HG03558 (cell line): Measurements from ENCODE around the gene ZNF823.

Source experiments
- ATAC-seq: cut with Tn5 transposase; IDR thresholded peaks from one replicate; pipeline ENCODE4 v1.9.1; 2021; ENCODE audit warnings: moderate number of reproducible peaks; ENCODE audit not compliant: unreplicated experiment; ENCODE audit errors: extremely low read depth

The ZNF823 gene

DNA sequence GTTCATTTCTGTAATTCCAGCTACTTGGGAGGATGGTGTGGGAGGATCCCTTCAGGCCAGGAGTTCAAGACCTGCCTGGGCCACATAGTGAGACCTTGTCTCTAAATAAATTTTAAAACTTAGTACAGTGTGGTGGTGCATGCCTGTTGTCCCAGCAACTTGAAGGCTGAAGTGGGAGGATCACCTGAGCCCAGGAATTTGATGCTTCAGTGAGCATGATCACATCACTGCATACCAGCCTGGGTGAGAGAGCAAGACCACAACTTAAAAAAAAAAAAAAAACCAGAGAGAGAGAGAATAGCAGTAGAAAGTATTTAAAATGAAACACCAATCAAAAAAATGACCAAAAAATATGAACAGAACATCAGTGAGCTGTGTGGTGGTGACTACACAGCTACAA is 7.1 kb upstream of the ZNF823 start:
- ATAC-seq, result no peak

DNA sequence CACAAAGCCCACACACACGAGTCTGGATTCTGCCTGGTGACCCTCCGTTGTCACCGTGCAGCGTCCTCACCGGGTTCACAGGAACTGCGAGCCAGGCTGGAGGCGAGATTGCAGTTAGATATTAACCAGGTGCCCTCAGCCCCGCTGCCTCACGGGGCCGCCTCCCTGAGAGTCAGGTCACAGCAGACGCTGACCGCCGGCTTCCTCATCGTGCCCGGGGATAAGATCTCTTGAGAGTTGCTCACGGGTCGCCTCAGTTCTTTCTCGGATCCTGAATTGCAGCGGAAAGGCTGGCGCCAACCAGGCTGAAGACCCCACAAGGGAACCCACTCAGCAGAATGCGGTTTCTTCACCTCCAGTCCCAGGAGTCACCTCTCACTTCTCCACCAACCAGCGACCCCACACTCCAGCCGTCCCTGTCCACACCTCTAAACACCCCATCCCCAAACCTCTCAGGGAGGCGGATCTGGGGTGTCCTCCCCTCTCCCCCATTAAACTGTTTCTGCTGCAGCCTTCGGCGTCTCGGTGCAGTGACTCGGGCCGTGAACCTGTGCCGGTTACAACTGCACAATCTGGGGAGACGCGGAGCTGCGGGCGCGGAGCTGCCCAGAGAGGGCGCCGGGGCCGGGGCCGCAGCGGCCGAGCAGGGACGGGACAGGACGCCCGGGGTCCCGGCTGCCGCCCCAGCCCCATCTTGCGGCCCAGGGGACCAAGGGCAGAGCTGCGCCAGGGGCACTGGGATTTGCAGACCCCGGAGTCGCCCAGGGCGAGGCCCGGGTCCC is 591 bp downstream of the ZNF823 start:
- peak; percentile 11 for ATAC-seq

DNA sequence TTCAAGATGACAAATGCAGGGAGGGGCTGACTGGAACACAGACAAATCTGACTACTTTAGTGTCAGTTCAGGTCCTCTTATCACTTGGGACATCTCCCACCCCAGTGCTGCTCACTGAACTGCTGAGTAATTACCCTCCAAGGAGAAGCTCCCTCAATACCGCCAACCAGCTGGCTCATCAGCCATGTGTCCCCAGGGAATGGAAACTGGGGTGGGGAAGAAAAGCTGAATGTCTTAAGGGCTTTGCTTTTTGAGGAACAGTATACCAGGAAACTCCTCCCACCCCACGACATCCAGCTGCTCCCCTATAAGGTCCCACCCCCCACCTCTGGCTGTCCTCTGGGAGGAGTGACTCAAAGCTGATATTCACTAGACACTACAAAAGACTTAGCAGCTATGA is 2.0 kb downstream of the ZNF823 start:
- no peak for ATAC-seq

DNA sequence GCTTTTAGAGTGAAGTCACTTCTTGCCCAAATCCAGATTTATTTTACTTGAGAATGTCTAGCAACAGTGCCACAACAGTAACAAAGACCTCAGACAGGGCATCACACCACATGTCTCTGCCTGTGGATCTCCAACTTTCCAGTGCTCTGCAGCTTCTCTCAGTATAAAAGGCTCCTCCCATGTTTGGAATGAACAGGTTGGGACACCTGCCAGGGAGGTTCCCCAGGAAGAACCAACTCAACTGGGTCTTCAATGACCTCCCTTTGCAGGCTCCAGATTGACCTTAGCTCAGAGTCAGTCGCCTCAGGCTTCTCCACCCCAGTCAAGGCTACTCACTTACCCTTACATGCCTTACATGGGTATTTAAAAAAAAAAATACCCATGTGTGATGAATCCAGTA is 3.4 kb downstream of the ZNF823 start:
- ATAC-seq, result no peak

DNA sequence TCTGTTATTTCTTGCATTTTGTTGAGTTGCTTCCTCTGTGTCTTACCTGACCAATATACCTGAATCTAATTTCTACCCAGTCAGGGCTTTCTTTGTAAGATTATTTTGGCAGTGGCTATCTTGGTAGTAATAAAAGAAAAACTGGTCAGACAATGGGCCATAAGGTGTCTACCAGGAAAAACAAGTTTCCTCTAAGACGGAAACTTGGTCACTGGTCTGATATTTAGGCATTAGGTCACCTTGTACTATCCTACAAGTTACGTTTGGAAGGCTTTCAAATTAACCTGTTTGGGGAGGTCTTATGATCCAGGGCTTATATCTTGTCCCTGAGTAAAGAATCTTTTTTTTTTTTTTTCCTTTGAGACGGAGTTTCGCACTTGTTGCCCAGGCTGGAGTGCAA is 9.2 kb downstream of the ZNF823 start:
- ATAC-seq, result no peak

DNA sequence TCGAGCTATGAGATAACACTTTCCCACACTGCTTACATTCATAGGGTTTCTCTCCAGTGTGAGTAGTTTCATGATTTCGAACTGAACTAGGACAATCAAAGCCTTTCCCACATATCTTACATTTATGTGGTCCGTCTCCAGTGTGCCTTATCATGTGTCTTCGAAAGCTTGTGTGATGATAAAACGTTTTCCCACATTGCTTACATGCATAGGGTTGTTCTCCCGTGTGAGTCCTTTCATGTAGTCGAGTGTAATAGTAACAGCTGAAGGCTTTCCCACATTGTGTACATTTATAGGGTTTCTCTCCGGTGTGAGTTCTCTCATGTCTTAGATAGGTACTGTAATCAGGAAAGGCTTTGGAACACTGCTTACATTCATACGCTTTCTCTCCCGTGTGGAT is 16.3 kb downstream of the ZNF823 start:
- ATAC-seq, result no peak

DNA sequence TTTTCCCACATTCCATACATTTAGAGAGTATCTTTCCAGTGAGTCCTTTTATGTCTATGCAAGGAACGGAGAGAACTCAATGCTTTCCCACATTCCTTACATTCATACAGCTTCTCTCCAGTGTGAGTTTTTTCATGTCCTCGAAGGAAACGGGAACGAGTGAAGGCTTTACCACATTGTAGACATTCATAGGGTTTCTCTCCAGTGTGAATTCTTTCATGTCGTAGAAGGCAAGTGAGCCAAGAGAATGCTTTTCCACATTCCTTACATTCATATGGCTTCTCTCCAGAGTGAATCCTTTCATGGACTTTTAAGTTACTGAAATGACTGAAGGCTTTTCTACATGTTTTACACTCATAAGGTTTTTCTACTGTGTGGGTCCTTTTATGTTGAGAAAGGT is 17.1 kb downstream of the ZNF823 start:
- ATAC-seq, result no peak

DNA sequence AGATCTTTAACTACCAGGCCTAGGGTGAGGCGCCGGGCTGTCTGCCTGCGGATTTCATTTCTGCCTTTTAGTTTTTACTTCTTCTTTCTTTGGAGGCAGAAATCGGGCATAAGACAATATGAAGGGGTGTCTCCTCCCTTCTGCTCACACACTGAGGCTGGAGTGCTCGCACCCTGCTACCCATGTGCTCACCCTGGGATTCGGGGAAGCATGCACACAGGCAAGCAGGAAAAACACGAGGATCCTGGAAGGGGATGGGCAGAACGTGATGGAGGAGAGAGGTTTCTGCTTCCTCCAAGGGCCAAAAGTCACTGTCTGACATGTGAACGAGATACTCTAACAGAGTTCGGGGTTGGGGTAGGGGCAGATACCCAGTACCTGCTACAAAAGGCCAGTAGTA is 28.4 kb downstream of the ZNF823 start:
- no peak for ATAC-seq

DNA sequence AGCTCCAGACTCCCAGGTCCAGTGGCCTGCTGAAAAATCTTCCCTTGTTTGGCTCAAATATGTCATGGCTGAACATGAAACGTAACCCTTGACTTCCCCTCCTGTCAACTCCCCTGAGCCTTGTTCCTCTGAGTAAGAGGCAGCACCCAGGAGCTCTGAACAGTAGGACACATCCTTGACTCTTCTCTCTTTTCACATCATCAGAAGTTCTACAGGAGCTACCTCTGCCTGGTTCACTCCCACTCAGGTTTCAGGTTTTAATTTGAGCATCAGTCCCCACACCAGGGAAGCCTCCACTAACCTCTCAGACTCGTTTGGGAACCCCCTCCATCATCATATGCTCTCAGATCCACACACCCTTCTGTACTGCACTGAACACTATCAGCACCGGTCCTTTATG is 30.3 kb downstream of the ZNF823 start:
- no peak for ATAC-seq

DNA sequence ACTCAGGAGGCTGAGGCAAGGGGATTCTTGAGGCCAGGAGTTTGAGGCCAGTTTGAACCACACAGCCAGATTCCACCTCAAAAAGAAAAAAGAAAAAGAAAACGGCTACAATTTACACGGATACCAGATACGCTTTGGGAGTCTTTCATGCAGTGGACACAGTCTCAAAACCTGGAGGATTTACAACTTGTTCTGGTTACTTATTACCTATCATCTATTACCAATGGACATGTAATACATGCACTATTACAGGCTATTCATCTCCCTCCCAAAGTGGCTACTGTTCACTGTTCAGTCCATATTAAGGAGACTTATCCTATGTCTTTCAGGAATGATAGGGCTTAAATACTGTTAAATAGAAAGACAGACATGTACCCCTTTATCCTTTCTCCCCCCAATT is 33.3 kb downstream of the ZNF823 start:
- no peak for ATAC-seq

DNA sequence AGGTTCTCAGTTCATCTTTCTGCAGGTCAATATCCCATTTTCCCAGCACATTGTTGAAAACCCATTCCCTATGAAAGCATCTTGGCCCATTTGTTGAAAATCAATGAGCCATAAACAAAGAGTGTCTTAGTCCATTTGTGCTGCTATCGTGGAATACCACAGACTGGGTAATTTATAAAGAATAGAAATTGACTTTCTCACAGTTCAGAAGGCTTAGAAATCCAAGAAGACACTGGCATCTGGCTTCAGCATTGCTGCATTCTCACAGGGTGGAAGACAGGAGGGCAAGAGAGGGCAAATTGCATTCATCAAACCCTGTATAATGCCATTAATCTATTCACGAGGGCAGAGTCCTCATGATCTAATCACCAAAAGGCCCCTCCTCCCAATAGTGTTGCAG is 34.1 kb downstream of the ZNF823 start:
- no peak for ATAC-seq

DNA sequence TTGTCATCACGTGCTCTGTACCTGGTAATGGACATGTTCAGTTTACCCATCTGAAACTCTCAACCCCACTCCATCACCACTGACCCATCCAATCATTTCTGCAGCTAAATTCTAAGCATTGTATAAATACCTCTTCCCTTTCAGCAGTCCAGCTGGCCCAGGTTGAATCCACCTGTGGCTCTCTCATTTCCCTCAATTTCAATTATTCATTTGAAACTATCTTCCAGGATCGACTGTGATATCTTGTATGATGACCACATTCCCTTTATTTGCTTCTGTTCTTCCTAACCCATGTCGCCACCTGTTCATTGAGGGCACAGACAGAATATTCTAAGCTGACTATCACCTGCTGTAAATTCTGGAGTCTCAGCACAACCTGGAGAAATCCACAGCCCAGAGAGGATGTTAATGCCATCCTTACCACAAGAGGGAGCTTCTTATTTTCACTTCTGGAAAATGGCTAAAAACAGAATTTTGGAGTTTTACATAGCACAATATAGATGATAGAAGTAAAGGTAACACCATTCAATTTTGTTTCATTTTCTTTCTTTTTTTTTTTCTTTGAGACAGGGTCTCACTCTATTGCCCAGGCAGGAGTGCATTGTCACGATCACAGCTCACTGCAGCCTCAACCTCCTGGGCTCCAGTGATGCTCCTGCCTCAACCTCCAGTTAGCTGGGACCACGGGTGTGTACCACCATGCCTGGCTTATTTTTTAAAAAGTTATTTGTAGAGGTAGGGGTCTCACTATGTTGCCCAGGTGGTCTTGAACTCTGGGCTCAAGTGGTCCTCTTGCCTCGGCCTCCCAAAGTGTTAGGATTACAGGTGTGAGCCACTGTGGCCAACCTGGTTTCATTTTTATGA is 38.6 kb downstream of the ZNF823 start:
- ATAC-seq, result no peak

DNA sequence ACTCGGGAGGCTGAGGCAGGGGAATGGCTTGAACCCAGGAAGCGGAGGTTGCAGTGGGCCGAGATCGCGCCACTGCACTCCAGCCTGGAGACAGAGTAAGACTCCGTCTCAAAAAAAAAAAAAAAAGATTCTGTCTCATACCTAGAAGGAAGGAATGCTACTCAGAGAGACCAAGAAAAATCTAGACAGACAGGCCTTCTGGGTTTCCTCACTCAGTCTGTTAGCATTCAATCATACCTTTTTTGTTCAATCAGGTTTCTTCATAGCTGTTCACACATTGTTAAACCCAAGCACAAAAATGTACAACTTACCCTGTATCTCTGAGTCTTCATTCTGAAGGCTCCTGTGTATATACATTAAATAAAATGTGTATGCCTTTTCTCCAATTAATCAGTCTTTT is 40.5 kb downstream of the ZNF823 start:
- ATAC-seq, result no peak

DNA sequence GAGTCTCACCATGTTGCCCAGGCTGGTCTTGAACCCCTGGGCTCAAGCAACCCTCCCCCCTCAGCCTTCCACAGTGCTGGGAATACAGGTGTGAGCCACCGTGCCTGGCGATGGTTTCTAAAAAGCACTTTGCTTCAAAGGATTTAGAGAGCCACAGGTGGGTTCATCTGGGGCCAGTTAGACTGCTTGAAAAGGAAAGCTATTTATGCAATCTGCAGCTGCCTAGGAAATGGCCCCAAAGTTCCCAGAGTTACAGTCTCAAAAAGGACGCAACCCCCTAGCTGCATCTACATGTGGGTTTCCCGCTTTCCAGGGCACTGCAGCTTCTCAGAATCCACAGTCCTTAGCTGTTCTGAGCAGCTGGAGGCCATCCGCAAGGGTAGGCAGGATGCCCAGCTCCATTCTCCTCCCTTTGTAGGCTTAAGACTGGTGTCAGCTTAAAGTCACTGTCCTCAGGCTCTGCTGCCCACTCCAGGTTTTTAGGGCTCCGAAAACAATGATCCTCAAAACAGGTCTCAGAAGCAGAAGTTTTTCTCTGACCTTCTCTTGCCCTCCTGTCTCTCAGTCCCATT is 41.4 kb downstream of the ZNF823 start:
- ATAC-seq, result no peak

DNA sequence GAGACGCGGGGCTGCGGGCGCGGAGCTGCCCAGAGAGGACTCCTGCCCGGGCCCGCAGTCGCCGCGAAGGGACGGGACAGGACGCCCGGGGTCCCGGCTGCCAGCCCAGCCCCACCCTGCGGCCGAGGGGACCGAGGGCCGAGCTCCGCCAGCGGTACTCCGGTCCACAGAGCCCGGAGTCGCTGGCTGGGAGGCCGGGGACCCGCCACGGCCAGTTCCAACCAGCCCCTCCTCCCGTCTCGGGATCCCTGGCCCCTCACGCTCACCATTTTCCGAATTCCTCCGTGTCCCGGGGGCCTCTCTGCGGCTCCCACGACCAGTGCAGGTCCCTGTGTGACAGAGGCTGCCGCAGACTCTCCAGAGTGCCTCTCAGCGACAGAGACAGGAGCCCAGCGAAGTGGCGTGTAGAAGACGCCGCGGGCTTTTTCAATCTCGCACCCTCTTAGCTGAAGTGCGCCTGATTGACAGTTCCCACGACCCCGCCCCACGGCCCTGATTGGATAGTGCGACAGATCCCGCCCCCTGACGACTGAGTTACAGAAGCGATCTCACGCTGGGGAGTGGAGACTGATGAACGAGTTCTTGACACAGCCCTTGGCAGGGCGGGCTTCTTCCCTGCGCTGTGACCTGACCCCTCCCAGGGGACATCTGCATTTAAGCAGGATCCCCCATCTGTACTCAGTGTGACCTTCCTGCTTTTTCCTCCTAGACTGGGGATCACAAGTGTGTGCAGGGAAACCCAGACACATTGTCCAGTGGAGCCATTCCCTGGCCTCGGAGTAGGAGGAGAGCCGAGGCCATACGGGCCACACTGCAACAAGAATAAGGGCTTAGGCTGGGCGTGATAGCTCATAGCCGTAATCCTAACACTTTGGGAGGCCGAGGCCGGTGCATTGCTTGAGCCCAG is 44.0 kb downstream of the ZNF823 start:
- ATAC-seq, result no peak

DNA sequence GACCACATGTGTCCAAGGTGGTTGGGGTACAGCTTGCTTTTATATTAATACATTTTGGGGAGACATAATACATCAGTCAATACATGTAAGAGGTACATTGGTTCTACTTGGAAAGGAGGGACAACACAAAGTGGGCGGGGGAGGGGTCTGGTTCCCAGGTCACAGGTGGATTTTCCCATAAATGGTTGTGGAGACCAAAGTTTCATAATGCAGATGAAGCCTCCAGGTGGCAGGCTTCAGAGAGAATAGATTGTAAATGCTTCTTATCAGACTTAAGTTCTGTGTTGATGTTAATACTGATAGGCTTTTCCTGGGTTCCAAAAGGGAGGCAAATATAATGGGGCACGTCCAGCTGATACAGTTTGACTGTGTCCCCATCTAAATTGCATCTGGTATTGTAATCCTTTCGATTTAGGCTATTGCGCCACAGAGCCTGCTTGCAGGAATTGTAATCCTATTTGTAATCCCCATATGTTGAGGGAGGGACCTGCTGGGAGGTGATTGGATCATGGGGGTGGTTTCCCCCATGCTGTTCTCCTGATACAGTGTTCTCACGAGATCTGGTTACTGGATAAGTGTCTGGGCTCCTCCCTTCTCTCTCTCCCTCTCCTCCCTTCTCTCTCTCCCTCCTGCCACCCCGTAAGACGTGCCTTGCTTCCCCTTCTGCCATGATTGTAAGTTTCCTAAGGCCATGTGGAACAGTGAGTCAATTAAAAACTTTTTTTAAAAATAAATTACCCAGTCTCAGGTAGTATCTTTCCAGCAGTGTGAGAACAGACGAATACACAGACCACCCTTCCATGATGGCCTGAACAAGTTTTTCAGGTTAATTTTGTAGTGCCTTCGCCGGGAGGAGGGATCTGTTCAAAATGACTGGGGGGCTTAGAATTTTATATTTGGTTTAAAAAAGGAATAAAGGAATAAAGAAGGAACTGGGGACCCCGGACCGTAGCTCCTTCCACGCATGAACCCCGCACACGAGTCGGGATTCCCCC is 44.9 kb downstream of the ZNF823 start:
- ATAC-seq, result no peak

DNA sequence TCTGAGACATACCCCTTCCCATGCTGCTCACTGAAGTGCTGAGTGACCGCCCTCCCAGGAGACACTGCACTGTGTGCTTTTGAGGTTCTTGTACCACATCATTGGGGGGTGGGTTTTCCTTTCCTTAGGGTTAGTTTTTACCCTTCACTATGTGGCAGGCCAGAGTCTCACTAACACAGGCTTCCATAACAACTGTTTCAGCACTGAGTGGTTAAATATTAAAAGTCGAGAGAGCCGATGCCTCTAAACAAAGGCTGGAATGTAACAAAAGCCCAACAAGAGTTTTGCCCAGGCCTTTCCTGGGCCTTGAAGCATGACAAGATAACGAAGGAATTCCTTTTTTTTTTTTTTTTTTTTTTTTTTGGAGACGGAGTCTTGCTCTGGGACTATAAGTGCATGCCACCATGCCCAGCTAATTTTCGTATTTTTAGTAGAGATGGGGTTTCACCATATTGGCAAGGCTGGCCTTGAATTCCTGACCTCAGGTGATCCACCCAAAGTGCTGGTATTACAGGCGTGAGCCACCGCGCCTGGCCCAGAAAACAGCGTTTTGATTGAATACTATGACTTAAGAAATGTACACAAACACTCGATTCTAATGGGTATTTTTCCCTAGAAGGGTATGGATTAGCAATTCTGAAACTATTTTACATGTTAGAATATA is 46.5 kb downstream of the ZNF823 start:
- no peak for ATAC-seq
